Neuronal stem cell (in vitro differentiated cells): ENCODE measurements around the gene LCN2.

Experiments
- DNase-seq: peaks from one replicate; pipeline ENCODE4 v3.0.0-alpha.2; 2013; ENCODE audit warnings: low spot score
- H2AFZ ChIP-seq: one replicate; pipeline ENCODE4 v1.6.1; 2013; ENCODE audit warnings: mild to moderate bottlenecking, low read length, inconsistent platforms
- H2AK5ac ChIP-seq: 2 replicates; pipeline ENCODE4 v1.6.1; 2013; ENCODE audit warnings: low read depth, mild to moderate bottlenecking, inconsistent platforms, low read length, moderate library complexity, mixed read lengths
- H2BK120ac ChIP-seq: 2 replicates; pipeline ENCODE4 v1.6.1; 2013; ENCODE audit warnings: low read depth, mild to moderate bottlenecking, inconsistent platforms, low read length, moderate library complexity, mixed read lengths
- H2BK12ac ChIP-seq: one replicate; pipeline ENCODE4 v1.6.1; 2013; ENCODE audit warnings: low read length, inconsistent platforms
- H2BK15ac ChIP-seq: 2 replicates; pipeline ENCODE4 v1.6.1; 2013; ENCODE audit warnings: mild to moderate bottlenecking, low read length, inconsistent platforms, mixed read lengths
- H2BK5ac ChIP-seq: one replicate; pipeline ENCODE4 v1.6.1; 2013; ENCODE audit warnings: inconsistent platforms, mild to moderate bottlenecking, low read length, moderate library complexity
- H3K14ac ChIP-seq: one replicate; pipeline ENCODE4 v1.6.1; 2013; ENCODE audit warnings: low read length, inconsistent platforms
- H3K18ac ChIP-seq: 2 replicates; pipeline ENCODE4 v1.6.1; 2013; ENCODE audit warnings: low read length, inconsistent platforms
- H3K23ac ChIP-seq: 2 replicates; pipeline ENCODE4 v1.6.1; 2013; ENCODE audit warnings: low read depth, mild to moderate bottlenecking, mixed read lengths, low read length, inconsistent platforms; ENCODE audit not compliant: poor library complexity
- H3K27ac ChIP-seq: replicated peaks from 3 replicates; pipeline ENCODE4 v1.5.1; 2013; ENCODE audit warnings: low read length, inconsistent platforms
- H3K27me3 ChIP-seq, 3 experiments: 2 replicates each; pipeline ENCODE4 v1.6.1; 2013; ENCODE audit warnings: low read length in 3 of 3, mild to moderate bottlenecking in 2 of 3, inconsistent platforms in 1 of 3, low read depth in 1 of 3, mixed read lengths in 1 of 3, moderate library complexity in 1 of 3; ENCODE audit not compliant: control insufficient read depth in 3 of 3, insufficient read depth in 3 of 3
- H3K36me3 ChIP-seq, 2 donors: replicated peaks in 1 of 2; 2 replicates each; pipeline ENCODE4 v1.6.1; 2013; ENCODE audit warnings: low read length in 2 of 2; ENCODE audit not compliant: control insufficient read depth in 2 of 2, insufficient read depth in 2 of 2
- H3K4ac ChIP-seq: 2 replicates; pipeline ENCODE4 v1.6.1; 2013; ENCODE audit warnings: inconsistent platforms, mild to moderate bottlenecking, low read length, moderate library complexity
- H3K4me1 ChIP-seq, 2 donors: 1 replicate in 1 of 2; 2 replicates in 1 of 2; pipeline ENCODE4 v1.6.1; 2013; ENCODE audit warnings: low read length in 2 of 2, low read depth in 1 of 2; ENCODE audit not compliant: control insufficient read depth in 2 of 2, insufficient read depth in 1 of 2
- H3K4me2 ChIP-seq: one replicate; pipeline ENCODE4 v1.6.1; 2013; ENCODE audit warnings: mild to moderate bottlenecking, low read length, inconsistent platforms; ENCODE audit not compliant: insufficient read depth, poor library complexity, severe bottlenecking
- H3K4me3 ChIP-seq, 2 donors: 2 replicates each; pipeline ENCODE4 v1.5.1; 2013; ENCODE audit warnings: low read length in 2 of 2, mild to moderate bottlenecking in 2 of 2, inconsistent platforms in 1 of 2, moderate library complexity in 1 of 2
- H3K79me1 ChIP-seq: one replicate; pipeline ENCODE4 v1.6.1; 2013; ENCODE audit warnings: low read depth, mild to moderate bottlenecking, inconsistent platforms, low read length, moderate library complexity
- H3K9ac ChIP-seq: one replicate; pipeline ENCODE4 v1.6.1; 2013; ENCODE audit warnings: mild to moderate bottlenecking, low read depth, low read length, inconsistent platforms; ENCODE audit not compliant: poor library complexity
- H3K9me3 ChIP-seq, 2 donors: replicated peaks in 1 of 2; 2 replicates each; pipeline versions ENCODE3 to v1.6.1; 2013; ENCODE audit warnings: low read length in 2 of 2, mild to moderate bottlenecking in 2 of 2, inconsistent platforms in 1 of 2, low read depth in 1 of 2, mixed read lengths in 1 of 2, moderate library complexity in 1 of 2; ENCODE audit not compliant: control insufficient read depth in 2 of 2, insufficient read depth in 1 of 2
- H4K8ac ChIP-seq: one replicate; pipeline ENCODE4 v1.6.1; 2013; ENCODE audit warnings: low read depth, mild to moderate bottlenecking, inconsistent platforms, low read length, moderate library complexity
- H4K91ac ChIP-seq: one replicate; pipeline ENCODE4 v1.6.1; 2013; ENCODE audit warnings: low read length, low read depth, mild to moderate bottlenecking, inconsistent platforms; ENCODE audit not compliant: poor library complexity
- WGBS, 2 donors: extraction: QIAGEN DNeasy Blood & Tissue Kit; methylation state at CpG; one replicate each; pipeline ENCODE4 v1.1.7; 2013; ENCODE audit warnings: missing lambda C conversion rate in 2 of 2, mixed read lengths in 1 of 2; ENCODE audit not compliant: insufficient read length in 2 of 2, insufficient replicate concordance in 1 of 2; ENCODE audit errors: extremely low coverage in 2 of 2; 5-methylcytosine and 5-hydroxymethylcytosine counted together

Gene LCN2

GRCh38 chr9:128124873-128125579, 24.2 kb upstream of the LCN2 start:
- DNase-seq: peak; percentile 56
- no peak overlapping the region for H3K18ac ChIP-seq

GRCh38 chr9:128125580-128126354, 23.5 kb upstream of the LCN2 start:
- Histone ChIP-seq H3K36me3 (peaks cover 20 to 46% of the 10 kb centered on the region in 2 donors), H2AFZ (no peak overlapping the region), H3K4me2 (no peak overlapping the region), H3K4me3 (peak overlapping the region; percentile 5 to 20), H3K9me3 (peaks cover 7% of the 10 kb centered on the region in 2 donors), H3K79me1 (peaks cover 11% of the 10 kb centered on the region), H3K14ac (no peak overlapping the region), H2BK12ac (no peak overlapping the region), H3K9ac (no peak overlapping the region), H2BK120ac (no peak overlapping the region), H3K23ac (peak overlapping the region; percentile 55), H2BK15ac (no peak overlapping the region), H3K18ac (no peak overlapping the region), H3K4ac (no peak overlapping the region), H2BK5ac (no peak overlapping the region), H2AK5ac (peak overlapping the region; percentile 27), H3K27ac (no peak overlapping the region), H3K4me1 (peaks cover 5 to 13% of the 10 kb centered on the region in 2 donors), H3K27me3 (peaks cover 0 to 6% (median 0%) of the 10 kb centered on the region in 3 experiments), H4K8ac (no peak overlapping the region), H4K91ac (no peak overlapping the region)
- DNase-seq: no peak
- WGBS, 2 donors: no CpG with 5 or more reads among the region's 10 CpGs

More at GRCh38 chr9:128124873-128125579, 24.2 kb upstream of the LCN2 start:
- H2BK120ac ChIP-seq: no peak overlapping the region
- no peak overlapping the region for H3K27ac ChIP-seq
- H3K9me3 ChIP-seq: peaks cover 7% of the 10 kb centered on the region in 2 donors
- H3K9ac ChIP-seq: no peak overlapping the region
- peaks cover 5 to 13% of the 10 kb centered on the region in 2 donors for H3K4me1 ChIP-seq
- no peak overlapping the region for H3K4ac ChIP-seq
- WGBS, 2 donors: no CpG with 5 or more reads among the region's 16 CpGs
- H3K23ac ChIP-seq: peak overlapping the region; percentile 2
- no peak overlapping the region for H3K4me2 ChIP-seq
- H2BK12ac ChIP-seq: no peak overlapping the region
- no peak overlapping the region for H3K4me3 ChIP-seq
- no peak overlapping the region for H2AFZ ChIP-seq
- no peak overlapping the region for H4K91ac ChIP-seq
- peaks cover 0 to 6% (median 0%) of the 10 kb centered on the region in 3 experiments for H3K27me3 ChIP-seq
- no peak overlapping the region for H2AK5ac ChIP-seq
- no peak overlapping the region for H4K8ac ChIP-seq
- no peak overlapping the region for H2BK15ac ChIP-seq
- H2BK5ac ChIP-seq: no peak overlapping the region
- peaks cover 11% of the 10 kb centered on the region for H3K79me1 ChIP-seq
- H3K36me3 ChIP-seq: peaks cover 22 to 47% of the 10 kb centered on the region in 2 donors
- H3K14ac ChIP-seq: no peak overlapping the region

- Histone ChIP-seq H3K9me3 (peaks cover 7% of the 10 kb centered on the region in 2 donors), H3K4me3 (peak within 1 kb of the TSS; percentile 90 to 100), H3K23ac (peak within 1 kb of the TSS; percentile 95), H2BK15ac (peak within 1 kb of the TSS; percentile 96), H3K27me3 (peaks cover 0 to 6% (median 0%) of the 10 kb centered on the region in 3 experiments), H3K4me1 (peaks cover 5 to 20% of the 10 kb centered on the region in 2 donors), H2BK12ac (peak within 1 kb of the TSS; percentile 84), H3K4ac (peak within 1 kb of the TSS; percentile 37), H3K9ac (peak within 1 kb of the TSS; percentile 97), H3K4me2 (peak within 1 kb of the TSS; percentile 91), H2BK5ac (peak within 1 kb of the TSS; percentile 98), H2BK120ac (peak within 1 kb of the TSS; percentile 72), H2AFZ (peak within 1 kb of the TSS; percentile 100), H3K18ac (peak within 1 kb of the TSS; percentile 99), H4K8ac (peak within 1 kb of the TSS; percentile 87), H3K27ac (peak within 1 kb of the TSS; percentile 85), H4K91ac (no peak within 1 kb of the TSS), H2AK5ac (peak within 1 kb of the TSS; percentile 92), H3K79me1 (peaks cover 11% of the 10 kb centered on the region), H3K36me3 (peaks cover 13 to 30% of the 10 kb centered on the region in 2 donors), H3K14ac (peak within 1 kb of the TSS; percentile 99)
- DNase-seq: peak; percentile 76
- WGBS, 2 donors: no CpG with 5 or more reads among the region's 56 CpGs
These were observed 21.7 kb upstream of the LCN2 start, which contains the start of gene PTGES2 for GRCh38 chr9:128127568-128127989. Gene PTGES2, minus strand, starts transcription at chr9:128127729. Its CDS starts 12 bp downstream, at chr9:128127717.
